HepG2 (cell line): ENCODE results near the gene ARG2. TPM values are rescaled to one million over a fixed set of nuclear protein-coding genes. Genes with fewer than 3 reads are reported as not detected.

Experiments used
- ARNTL ChIP-seq: sonication (generic); formaldehyde crosslinking; IDR thresholded peaks from 2 replicates; pipeline ENCODE4 v1.4.0; 2020; ENCODE audit warnings: mild to moderate bottlenecking, missing genetic modification reagents
- IKZF1 ChIP-seq: fragments of 450-650 bp; IDR thresholded peaks from 2 replicates; pipeline ENCODE4 v1.7.1; 2016
- KDM3A ChIP-seq: IDR thresholded peaks from 2 replicates; pipeline ENCODE4 v1.6.1; 2018; ENCODE audit warnings: low read depth, missing compliant biosample characterization
- NCOA1 ChIP-seq: sonication (generic); formaldehyde crosslinking; IDR thresholded peaks from 2 replicates; pipeline ENCODE4 v1.9.0; 2021; ENCODE audit warnings: missing genetic modification reagents
- NR1H2 ChIP-seq: sonication (generic); formaldehyde crosslinking; IDR thresholded peaks from 2 replicates; pipeline ENCODE4 v1.8.1; 2022; ENCODE audit warnings: low read depth, missing genetic modification reagents, borderline replicate concordance
- PRPF4 ChIP-seq: fragments of 200-400 bp; formaldehyde crosslinking; IDR thresholded peaks from 2 replicates; pipeline ENCODE4 v1.6.1; 2016; ENCODE audit warnings: low read length, low read depth; ENCODE audit not compliant: poor library complexity, severe bottlenecking
- RFX5 ChIP-seq: IDR thresholded peaks from 2 replicates; pipeline ENCODE4 v1.6.1; 2011; ENCODE audit warnings: low read depth, low read length, improper control_type of control experiment
- SP5 ChIP-seq: IDR thresholded peaks from 2 replicates; pipeline ENCODE4 v1.6.1; 2016; ENCODE audit warnings: low read depth, borderline replicate concordance
- ZMAT3 ChIP-seq: sonication (generic); formaldehyde crosslinking; conservative IDR thresholded peaks from 2 replicates; pipeline ENCODE4 v1.7.0; 2021; ENCODE audit warnings: missing genetic modification reagents
- ZNF101 ChIP-seq: sonication (generic); formaldehyde crosslinking; IDR thresholded peaks from 2 replicates; pipeline ENCODE4 v1.4.0; 2020; ENCODE audit warnings: mild to moderate bottlenecking, low read depth, missing genetic modification reagents, borderline replicate concordance
- ZNF292 ChIP-seq: sonication (generic); formaldehyde crosslinking; IDR thresholded peaks from 2 replicates; pipeline ENCODE4 v1.8.1; 2022; ENCODE audit warnings: mild to moderate bottlenecking, low read depth, missing genetic modification reagents, borderline replicate concordance
- ZNF350 ChIP-seq: sonication (generic); formaldehyde crosslinking; IDR thresholded peaks from 2 replicates; pipeline ENCODE4 v1.4.0; 2020; ENCODE audit warnings: mild to moderate bottlenecking, low read depth, missing genetic modification reagents, borderline replicate concordance
- ZNF510 ChIP-seq: sonication (generic); formaldehyde crosslinking; IDR thresholded peaks from 2 replicates; pipeline ENCODE4 v1.4.0; 2020; ENCODE audit warnings: low read depth, mild to moderate bottlenecking, missing genetic modification reagents
- ZNF572 ChIP-seq: sonication (generic); formaldehyde crosslinking; IDR thresholded peaks from 2 replicates; pipeline ENCODE4 v1.5.1; 2020; ENCODE audit warnings: mild to moderate bottlenecking, missing genetic modification reagents
- ZNF615 ChIP-seq: sonication (generic); formaldehyde crosslinking; IDR thresholded peaks from 2 replicates; pipeline ENCODE4 v1.5.0; 2020; ENCODE audit warnings: mild to moderate bottlenecking, missing genetic modification reagents, borderline replicate concordance
- ZNF709 ChIP-seq: sonication (generic); formaldehyde crosslinking; IDR thresholded peaks from 2 replicates; pipeline ENCODE4 v1.5.0; 2020; ENCODE audit warnings: mild to moderate bottlenecking, missing genetic modification reagents
- polyA plus RNA-seq, 8 experiments: library from polyadenylated mRNA; depleted of rRNA in 3 of 8; stranded (reverse) in 7 of 8; unstranded in 1 of 8; fragments of >200 nt; fragmentation: Illumina TruSeq in 4 of 8; extraction: Trizol in 4 of 8; gene quantifications; 2 replicates each; pipeline versions ENCODE4 v1.2.1 to v1.2.3, GENCODE V29; 2011 to 2016; ENCODE audit warnings: low read depth in 4 of 8, missing spikeins in 1 of 8, mixed read lengths in 1 of 8; ENCODE audit not compliant: insufficient read depth in 1 of 8
- total RNA-seq, 5 experiments: library from RNA; depleted of rRNA; stranded (reverse); fragments of >200 nt; fragmentation: Illumina TruSeq; extraction: Trizol; gene quantifications; 2 replicates each; pipeline ENCODE4 v1.2.3, GENCODE V29; 2016; ENCODE audit warnings: low read depth in 1 of 5
- TF ChIP-seq, protein P1 (sequence below): sonication (generic); formaldehyde crosslinking; conservative IDR thresholded peaks from 2 replicates; pipeline ENCODE4 v1.8.0; 2022; ENCODE audit warnings: low read depth, missing genetic modification reagents
- TF ChIP-seq, protein P2 (sequence below): sonication (generic); formaldehyde crosslinking; IDR thresholded peaks from 2 replicates; pipeline ENCODE4 v1.8.0; 2022; ENCODE audit warnings: missing genetic modification reagents, mild to moderate bottlenecking, inconsistent platforms, borderline replicate concordance
- TF ChIP-seq, protein P3 (sequence below): IDR thresholded peaks from 2 replicates; pipeline ENCODE4 v1.6.1; 2012; ENCODE audit warnings: low read depth, low read length, improper control_type of control experiment
- TF ChIP-seq, protein P4 (sequence below): sonication (generic); formaldehyde crosslinking; IDR thresholded peaks from 2 replicates; pipeline ENCODE4 v1.8.1; 2023; ENCODE audit warnings: mild to moderate bottlenecking, missing genetic modification reagents, borderline replicate concordance
- TF ChIP-seq, protein P5 (sequence below): sonication (generic); formaldehyde crosslinking; IDR thresholded peaks from 2 replicates; pipeline ENCODE4 v1.4.0; 2020; ENCODE audit warnings: missing genetic modification reagents
- TF ChIP-seq, protein P6 (sequence below): IDR thresholded peaks from 2 replicates; pipeline ENCODE4 v1.6.1; 2016

Gene ARG2
- total and polyA plus RNA-seq, 2 of the 13 experiments (the other 11 are each of a cell fraction or from before 2014, with no cell fraction given): 37.5 to 73.6 TPM

DNA sequence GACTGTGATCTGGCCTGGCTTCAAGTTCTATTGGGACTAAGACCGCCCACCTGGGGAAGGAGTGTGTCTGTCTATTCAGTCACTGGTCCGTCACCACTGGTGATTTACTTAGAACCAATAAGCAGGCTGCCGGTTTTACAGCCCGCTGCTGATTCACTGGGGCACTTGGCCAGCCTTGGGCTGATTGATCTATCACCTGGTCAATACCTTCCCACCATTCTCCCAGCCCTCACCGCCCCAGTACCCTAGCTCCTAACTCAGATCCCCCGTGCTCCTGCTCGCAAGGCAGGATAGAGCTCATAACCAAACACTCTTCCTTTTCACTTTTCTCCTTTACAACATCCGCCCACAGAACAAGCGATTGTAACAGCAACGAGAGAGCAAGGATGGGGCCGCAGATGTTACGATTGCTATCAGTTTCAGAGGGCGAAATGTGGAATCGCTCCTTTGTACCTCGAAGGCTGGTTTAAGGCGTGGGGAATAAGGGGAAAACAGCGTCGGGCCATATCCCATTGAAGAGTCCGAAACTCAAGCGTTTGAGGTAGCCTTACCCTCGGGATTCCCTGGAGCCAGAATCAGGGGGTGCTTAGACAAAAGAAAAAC, 75.2 kb downstream of the ARG2 start (continued):
- no peak for TF ChIP-seq NR1H2
- TF ChIP-seq SP5 (CRISPR knock-in tag): no peak
- TF ChIP-seq ARNTL: no peak
- TF ChIP-seq KDM3A (CRISPR knock-in tag): no peak
- no peak for TF ChIP-seq IKZF1
- TF ChIP-seq, protein P1, sequence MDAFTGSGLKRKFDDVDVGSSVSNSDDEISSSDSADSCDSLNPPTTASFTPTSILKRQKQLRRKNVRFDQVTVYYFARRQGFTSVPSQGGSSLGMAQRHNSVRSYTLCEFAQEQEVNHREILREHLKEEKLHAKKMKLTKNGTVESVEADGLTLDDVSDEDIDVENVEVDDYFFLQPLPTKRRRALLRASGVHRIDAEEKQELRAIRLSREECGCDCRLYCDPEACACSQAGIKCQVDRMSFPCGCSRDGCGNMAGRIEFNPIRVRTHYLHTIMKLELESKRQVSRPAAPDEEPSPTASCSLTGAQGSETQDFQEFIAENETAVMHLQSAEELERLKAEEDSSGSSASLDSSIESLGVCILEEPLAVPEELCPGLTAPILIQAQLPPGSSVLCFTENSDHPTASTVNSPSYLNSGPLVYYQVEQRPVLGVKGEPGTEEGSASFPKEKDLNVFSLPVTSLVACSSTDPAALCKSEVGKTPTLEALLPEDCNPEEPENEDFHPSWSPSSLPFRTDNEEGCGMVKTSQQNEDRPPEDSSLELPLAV: no peak
- TF ChIP-seq PRPF4: no peak
- no peak for TF ChIP-seq ZNF572
- no peak for TF ChIP-seq ZNF101
- peak; percentile 62; the same call in 1 of the 2 replicates for TF ChIP-seq ZNF615 (CRISPR knock-in tag)
- TF ChIP-seq, protein P2, sequence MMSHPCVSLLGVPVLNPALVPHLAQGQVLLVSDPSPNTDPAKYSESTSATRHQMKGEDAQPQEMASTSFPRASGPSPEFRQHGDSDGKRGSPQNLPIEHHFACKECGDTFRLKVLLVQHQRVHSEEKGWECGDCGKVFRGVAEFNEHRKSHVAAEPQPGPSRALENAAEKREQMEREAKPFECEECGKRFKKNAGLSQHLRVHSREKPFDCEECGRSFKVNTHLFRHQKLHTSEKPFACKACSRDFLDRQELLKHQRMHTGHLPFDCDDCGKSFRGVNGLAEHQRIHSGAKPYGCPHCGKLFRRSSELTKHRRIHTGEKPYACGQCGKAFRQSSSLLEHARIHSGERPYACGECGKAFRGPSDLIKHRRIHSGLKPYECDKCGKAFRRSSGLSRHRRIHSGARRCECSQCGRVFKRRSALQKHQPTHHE: no peak
- no peak for TF ChIP-seq ZNF709 (CRISPR knock-in tag)
- no peak for TF ChIP-seq RFX5
- TF ChIP-seq ZNF510 (CRISPR knock-in tag): no peak
- TF ChIP-seq, protein P3, sequence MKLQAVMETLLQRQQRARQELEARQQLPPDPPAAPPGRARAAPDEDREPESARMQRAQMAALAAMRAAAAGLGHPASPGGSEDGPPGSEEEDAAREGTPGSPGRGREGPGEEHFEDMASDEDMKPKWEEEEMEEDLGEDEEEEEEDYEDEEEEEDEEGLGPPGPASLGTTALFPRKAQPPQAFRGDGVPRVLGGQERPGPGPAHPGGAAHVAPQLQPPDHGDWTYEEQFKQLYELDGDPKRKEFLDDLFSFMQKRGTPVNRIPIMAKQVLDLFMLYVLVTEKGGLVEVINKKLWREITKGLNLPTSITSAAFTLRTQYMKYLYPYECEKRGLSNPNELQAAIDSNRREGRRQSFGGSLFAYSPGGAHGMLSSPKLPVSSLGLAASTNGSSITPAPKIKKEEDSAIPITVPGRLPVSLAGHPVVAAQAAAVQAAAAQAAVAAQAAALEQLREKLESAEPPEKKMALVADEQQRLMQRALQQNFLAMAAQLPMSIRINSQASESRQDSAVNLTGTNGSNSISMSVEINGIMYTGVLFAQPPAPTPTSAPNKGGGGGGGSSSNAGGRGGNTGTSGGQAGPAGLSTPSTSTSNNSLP: peak; percentile 50; the same call in 1 of the 2 replicates
- no peak for TF ChIP-seq ZMAT3 (CRISPR knock-in tag)
- TF ChIP-seq, protein P4, sequence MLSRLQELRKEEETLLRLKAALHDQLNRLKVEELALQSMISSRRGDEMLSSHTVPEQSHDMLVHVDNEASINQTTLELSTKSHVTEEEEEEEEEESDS (CRISPR knock-in tag): no peak; the same call in 1 of the 2 replicates
- no peak for TF ChIP-seq ZNF350 (CRISPR knock-in tag)
- TF ChIP-seq NCOA1 (CRISPR knock-in tag): no peak
- TF ChIP-seq, protein P5, sequence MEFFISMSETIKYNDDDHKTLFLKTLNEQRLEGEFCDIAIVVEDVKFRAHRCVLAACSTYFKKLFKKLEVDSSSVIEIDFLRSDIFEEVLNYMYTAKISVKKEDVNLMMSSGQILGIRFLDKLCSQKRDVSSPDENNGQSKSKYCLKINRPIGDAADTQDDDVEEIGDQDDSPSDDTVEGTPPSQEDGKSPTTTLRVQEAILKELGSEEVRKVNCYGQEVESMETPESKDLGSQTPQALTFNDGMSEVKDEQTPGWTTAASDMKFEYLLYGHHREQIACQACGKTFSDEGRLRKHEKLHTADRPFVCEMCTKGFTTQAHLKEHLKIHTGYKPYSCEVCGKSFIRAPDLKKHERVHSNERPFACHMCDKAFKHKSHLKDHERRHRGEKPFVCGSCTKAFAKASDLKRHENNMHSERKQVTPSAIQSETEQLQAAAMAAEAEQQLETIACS (CRISPR knock-in tag): no peak
- no peak for TF ChIP-seq ZNF292 (CRISPR knock-in tag)
- TF ChIP-seq, protein P6, sequence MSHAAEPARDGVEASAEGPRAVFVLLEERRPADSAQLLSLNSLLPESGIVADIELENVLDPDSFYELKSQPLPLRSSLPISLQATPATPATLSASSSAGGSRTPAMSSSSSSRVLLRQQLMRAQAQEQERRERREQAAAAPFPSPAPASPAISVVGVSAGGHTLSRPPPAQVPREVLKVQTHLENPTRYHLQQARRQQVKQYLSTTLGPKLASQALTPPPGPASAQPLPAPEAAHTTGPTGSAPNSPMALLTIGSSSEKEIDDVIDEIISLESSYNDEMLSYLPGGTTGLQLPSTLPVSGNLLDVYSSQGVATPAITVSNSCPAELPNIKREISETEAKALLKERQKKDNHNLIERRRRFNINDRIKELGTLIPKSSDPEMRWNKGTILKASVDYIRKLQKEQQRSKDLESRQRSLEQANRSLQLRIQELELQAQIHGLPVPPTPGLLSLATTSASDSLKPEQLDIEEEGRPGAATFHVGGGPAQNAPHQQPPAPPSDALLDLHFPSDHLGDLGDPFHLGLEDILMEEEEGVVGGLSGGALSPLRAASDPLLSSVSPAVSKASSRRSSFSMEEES (CRISPR knock-in tag): no peak
- TF ChIP-seq, all 625 proteins: peak for 90
